CD4-positive, alpha-beta T cell (primary cell): ENCODE measurements around the gene PTF1A. TPM values are rescaled to one million over a fixed set of nuclear protein-coding genes. Genes with fewer than 3 reads are reported as not detected.

Source experiments
- ATAC-seq: fragments of 200-7000 bp; cut with Tn5 transposase; one replicate; pipeline ENCODE4 v1.10.0; 2022; ENCODE audit warnings: mild to moderate bottlenecking; ENCODE audit not compliant: poor library complexity
- CTCF ChIA-PET: fragments of 350-600 bp; sonication (Branson Sonifier 250); formaldehyde crosslinking; loops from one replicate; lab custom pipeline; 2021; ENCODE audit warnings: antibody characterized with exemption, inconsistent platforms; lab: Charles Lee
- POLR2A ChIA-PET: fragments of 350-600 bp; sonication (Branson Sonifier 250); formaldehyde crosslinking; loops from one replicate; lab custom pipeline; 2021; ENCODE audit warnings: antibody characterized with exemption, inconsistent platforms; lab: Charles Lee
- DNase-seq, 14 experiments: peaks; one replicate each; pipeline ENCODE4 v3.0.0-alpha.2; 2013 to 2020; ENCODE audit warnings: mixed read lengths in 2 of 14
- H3K27ac ChIP-seq, 2 donors: one replicate each; pipeline versions ENCODE4 v1.5.1 to v1.7.0; 2013; ENCODE audit warnings: low read length in 2 of 2, low read depth in 1 of 2, mild to moderate bottlenecking in 1 of 2
- H3K27me3 ChIP-seq, 2 experiments: 1 replicate in 1 of 2; 2 replicates in 1 of 2; pipeline versions ENCODE4 v1.6.1 to v1.7.0; 2013; ENCODE audit warnings: low read length in 2 of 2, control low read depth in 1 of 2, mild to moderate bottlenecking in 1 of 2, moderate library complexity in 1 of 2; ENCODE audit not compliant: insufficient read depth in 2 of 2, control insufficient read depth in 1 of 2
- H3K36me3 ChIP-seq: one replicate; pipeline ENCODE4 v1.6.1; 2013; ENCODE audit warnings: low read length, control low read depth; ENCODE audit not compliant: insufficient read depth
- H3K4me1 ChIP-seq: one replicate; pipeline ENCODE4 v1.6.1; 2013; ENCODE audit warnings: low read length, control low read depth; ENCODE audit not compliant: insufficient read depth
- H3K4me3 ChIP-seq: one replicate; pipeline ENCODE4 v1.5.1; 2013; ENCODE audit warnings: mild to moderate bottlenecking, low read length, moderate library complexity
- H3K9me3 ChIP-seq, 2 experiments: 1 replicate in 1 of 2; 2 replicates in 1 of 2; pipeline versions ENCODE4 v1.6.1 to v1.7.0; 2013; ENCODE audit warnings: low read length in 2 of 2, mild to moderate bottlenecking in 2 of 2, control low read depth in 1 of 2, moderate library complexity in 1 of 2; ENCODE audit not compliant: control insufficient read depth in 1 of 2, insufficient read depth in 1 of 2
- H3K27ac Mint-ChIP-seq: one replicate; pipeline ENCODE4 v1.8.0; 2020; ENCODE audit warnings: mixed read lengths
- H3K27me3 Mint-ChIP-seq: one replicate; pipeline ENCODE4 v1.8.0; 2021; ENCODE audit warnings: mixed read lengths
- H3K36me3 Mint-ChIP-seq: one replicate; pipeline ENCODE4 v1.8.0; 2021; ENCODE audit warnings: low read depth, mixed read lengths
- H3K4me1 Mint-ChIP-seq: one replicate; pipeline ENCODE4 v1.8.0; 2021; ENCODE audit warnings: low read depth, mixed read lengths
- H3K4me3 Mint-ChIP-seq: one replicate; pipeline ENCODE4 v1.8.0; 2020; ENCODE audit warnings: mild to moderate bottlenecking, mixed read lengths
- H3K9me3 Mint-ChIP-seq: one replicate; pipeline ENCODE4 v1.8.0; 2020; ENCODE audit warnings: mixed read lengths
- CTCF ChIP-seq: fragments of 200-600 bp; IDR thresholded peaks from one replicate; pipeline ENCODE4 v1.8.0; 2022; ENCODE audit warnings: antibody characterized with exemption, mild to moderate bottlenecking
- intact Hi-C, 2 experiments: fragments of 100-400 bp; cut with DNase I in 1 of 2; cut with micrococcal nuclease in 1 of 2; formaldehyde crosslinking; loops; one replicate each; pipeline versions ENCODE4 v1.15.1 to v1.9.0; 2023 to 2025; cut with DNase I, micrococcal nuclease
- polyA plus RNA-seq, 2 donors: library from polyadenylated mRNA; unstranded; fragments of 120-200 nt; gene quantifications; one replicate each; pipeline ENCODE4 v1.2.1, GENCODE V29; 2013
- total RNA-seq, 174 experiments: library from RNA in 2 of 174; stranded (reverse) in 2 of 174; gene quantifications; one replicate each; pipeline ENCODE4 v1.2.3 and lab custom pipeline; 2021 to 2026

PTF1A gene
- not detected for total RNA-seq
- polyA plus RNA-seq (2013, experiment 1 of 2), result not detected
- not detected for polyA plus RNA-seq (2013, experiment 2 of 2)
- 0 to 0.07 (median 0) reads per million in 172 experiments for total RNA-seq (lab: John Stamatoyannopoulos, UW)

GRCh38 chr10:23191764-23192711 is at the start of gene PTF1A:
Gene PTF1A (plus strand): TSS chr10:23192312. CDS start chr10:23192531, 219 bp downstream.
- Histone ChIP-seq H3K4me3 (no peak within 1 kb of the TSS), H3K27ac (no peak within 1 kb of the TSS), H3K36me3 (no peaks in the 10 kb centered on the region), H3K4me1 (peaks cover 2% of the 10 kb centered on the region), H3K9me3 (peaks cover 0 to 5% of the 10 kb centered on the region in 2 experiments), H3K27me3 (peaks cover 49 to 69% of the 10 kb centered on the region in 2 experiments)
- Mint-ChIP-seq H3K4me1 (no peaks in the 10 kb centered on the region), H3K27me3 (peaks cover 70% of the 10 kb centered on the region), H3K9me3 (no peaks in the 10 kb centered on the region), H3K4me3 (no peak within 1 kb of the TSS), H3K36me3 (no peaks in the 10 kb centered on the region), H3K27ac (no peak within 1 kb of the TSS)
- CTCF ChIA-PET, result no interaction called here
- ATAC-seq (no peak), DNase-seq (no peak)
- POLR2A ChIA-PET, result no interaction called here
- intact Hi-C loops, result no loop called here
- no peak for TF ChIP-seq CTCF

- no peak for ATAC-seq
- H3K27me3 ChIP-seq, result peaks cover 3 to 10% of the 10 kb centered on the region in 2 experiments
- intact Hi-C loops, result no loop called here
- H3K4me3 ChIP-seq, result no peak overlapping the region
- DNase-seq, result no peak
- no peak overlapping the region for H3K27ac ChIP-seq
- POLR2A ChIA-PET, result no interaction called here
- H3K9me3 ChIP-seq, result no peaks in the 10 kb centered on the region
- H3K36me3 ChIP-seq, result no peaks in the 10 kb centered on the region
- Mint-ChIP-seq H3K4me1 (no peaks in the 10 kb centered on the region), H3K9me3 (no peaks in the 10 kb centered on the region), H3K4me3 (no peak overlapping the region), H3K27me3 (peaks cover 13% of the 10 kb centered on the region), H3K36me3 (no peaks in the 10 kb centered on the region), H3K27ac (no peak overlapping the region)
- no peaks in the 10 kb centered on the region for H3K4me1 ChIP-seq
- no peak for TF ChIP-seq CTCF
- CTCF ChIA-PET, result no interaction called here
Measured at GRCh38 chr10:23146258-23146657, 45.9 kb upstream of the PTF1A start.

- no peaks in the 10 kb centered on the region for H3K4me1 ChIP-seq
- H3K4me3 Mint-ChIP-seq, result no peak overlapping the region
- no peaks in the 10 kb centered on the region for H3K9me3 Mint-ChIP-seq
- no peaks in the 10 kb centered on the region for H3K36me3 Mint-ChIP-seq
- H3K36me3 ChIP-seq, result no peaks in the 10 kb centered on the region
- no peak overlapping the region for H3K4me3 ChIP-seq
- no peak overlapping the region for H3K27ac Mint-ChIP-seq
- DNase-seq, result no peak
- ChIA-PET CTCF (no interaction called here), POLR2A (no interaction called here)
- no peak for ATAC-seq
- no peaks in the 10 kb centered on the region for H3K9me3 ChIP-seq
- H3K27ac ChIP-seq, result no peak overlapping the region
- H3K27me3 ChIP-seq, result peaks cover 3 to 10% of the 10 kb centered on the region in 2 experiments
- intact Hi-C loops, result no loop called here
- TF ChIP-seq CTCF, result no peak
- no peaks in the 10 kb centered on the region for H3K4me1 Mint-ChIP-seq
- peaks cover 16% of the 10 kb centered on the region for H3K27me3 Mint-ChIP-seq
Measured at GRCh38 chr10:23147035-23147434, 45.1 kb upstream of the PTF1A start.
